Measurements from ENCODE around the gene TM9SF3.
"Not testable (repeated sequence)": the region's sequence is repeated elsewhere in the genome, so short reads cannot be mapped to it uniquely, and the experiment has no call there.

DNA sequence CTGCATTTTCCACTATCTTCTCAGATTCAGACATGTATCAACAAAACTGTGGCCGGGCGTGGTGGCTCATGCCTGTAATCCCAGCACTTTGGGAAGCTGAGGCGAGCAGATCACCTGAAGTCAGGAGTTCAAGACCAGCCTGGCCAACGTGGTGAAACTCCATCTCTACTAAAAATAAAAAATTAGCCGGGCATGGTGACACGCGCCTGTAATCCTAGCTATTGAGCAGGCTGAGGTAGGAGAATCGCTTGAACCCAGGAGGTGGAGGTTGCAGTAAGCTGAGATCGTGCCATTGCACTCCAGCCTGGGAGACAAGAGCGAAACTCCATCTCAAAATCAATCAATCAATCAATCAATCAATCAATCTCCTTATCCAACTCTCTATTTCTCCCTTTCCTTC lies 41.3 kb downstream of the TM9SF3 start:
- not testable (repeated sequence) for TF ChIP-seq EZH2 (IDR thresholded peaks at IDR 0.05; ENCODE audit: borderline replicate concordance, low read depth, low read length, poor library complexity, severe bottlenecking)
- TF ChIP-seq, protein P1, sequence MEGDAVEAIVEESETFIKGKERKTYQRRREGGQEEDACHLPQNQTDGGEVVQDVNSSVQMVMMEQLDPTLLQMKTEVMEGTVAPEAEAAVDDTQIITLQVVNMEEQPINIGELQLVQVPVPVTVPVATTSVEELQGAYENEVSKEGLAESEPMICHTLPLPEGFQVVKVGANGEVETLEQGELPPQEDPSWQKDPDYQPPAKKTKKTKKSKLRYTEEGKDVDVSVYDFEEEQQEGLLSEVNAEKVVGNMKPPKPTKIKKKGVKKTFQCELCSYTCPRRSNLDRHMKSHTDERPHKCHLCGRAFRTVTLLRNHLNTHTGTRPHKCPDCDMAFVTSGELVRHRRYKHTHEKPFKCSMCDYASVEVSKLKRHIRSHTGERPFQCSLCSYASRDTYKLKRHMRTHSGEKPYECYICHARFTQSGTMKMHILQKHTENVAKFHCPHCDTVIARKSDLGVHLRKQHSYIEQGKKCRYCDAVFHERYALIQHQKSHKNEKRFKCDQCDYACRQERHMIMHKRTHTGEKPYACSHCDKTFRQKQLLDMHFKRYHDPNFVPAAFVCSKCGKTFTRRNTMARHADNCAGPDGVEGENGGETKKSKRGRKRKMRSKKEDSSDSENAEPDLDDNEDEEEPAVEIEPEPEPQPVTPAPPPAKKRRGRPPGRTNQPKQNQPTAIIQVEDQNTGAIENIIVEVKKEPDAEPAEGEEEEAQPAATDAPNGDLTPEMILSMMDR (conservative IDR thresholded peaks at IDR 0.05; ENCODE audit: low read depth, low read length), result not testable (repeated sequence)

All from A673 (cell line).